HG03432 (cell line): Measurements from ENCODE around the gene AGAP1.
"Not testable (repeated sequence)": the region's sequence is repeated elsewhere in the genome, so short reads cannot be mapped to it uniquely, and the experiment has no call there.

Source experiments
- ATAC-seq: cut with Tn5 transposase; IDR thresholded peaks from one replicate; pipeline ENCODE4 v1.9.1; 2021; ENCODE audit warnings: mild to moderate bottlenecking, moderate library complexity; ENCODE audit not compliant: unreplicated experiment

Gene AGAP1

GRCh38 chr2:235754357-235755207 lies 260.7 kb downstream of the AGAP1 start:
- no peak for ATAC-seq

GRCh38 chr2:235756491-235756890 lies 262.6 kb downstream of the AGAP1 start:
- ATAC-seq, result no peak

DNA sequence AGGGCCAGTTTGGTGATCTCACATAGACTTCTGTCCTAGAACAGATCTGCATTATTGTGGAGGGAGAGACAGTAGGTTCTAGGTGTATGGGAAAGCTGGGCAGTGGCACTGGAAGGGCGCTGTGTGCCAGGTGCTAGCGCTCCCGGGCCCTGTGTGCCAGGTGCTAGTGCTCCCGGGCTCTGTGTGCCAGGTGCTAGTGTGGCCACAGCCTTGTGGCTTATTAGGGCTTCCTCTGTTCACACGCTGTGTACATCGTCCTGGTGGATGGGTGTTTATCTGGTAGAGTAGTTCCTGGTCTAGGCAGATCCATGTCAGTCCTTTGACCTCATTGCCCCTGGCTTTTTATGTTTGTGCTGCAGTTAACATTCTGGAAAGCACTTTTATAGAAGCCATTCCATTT lies 263.4 kb downstream of the AGAP1 start:
- no peak for ATAC-seq

- no peak for ATAC-seq
Observed at GRCh38 chr2:235757640-235758039, 263.8 kb downstream of the AGAP1 start.

DNA sequence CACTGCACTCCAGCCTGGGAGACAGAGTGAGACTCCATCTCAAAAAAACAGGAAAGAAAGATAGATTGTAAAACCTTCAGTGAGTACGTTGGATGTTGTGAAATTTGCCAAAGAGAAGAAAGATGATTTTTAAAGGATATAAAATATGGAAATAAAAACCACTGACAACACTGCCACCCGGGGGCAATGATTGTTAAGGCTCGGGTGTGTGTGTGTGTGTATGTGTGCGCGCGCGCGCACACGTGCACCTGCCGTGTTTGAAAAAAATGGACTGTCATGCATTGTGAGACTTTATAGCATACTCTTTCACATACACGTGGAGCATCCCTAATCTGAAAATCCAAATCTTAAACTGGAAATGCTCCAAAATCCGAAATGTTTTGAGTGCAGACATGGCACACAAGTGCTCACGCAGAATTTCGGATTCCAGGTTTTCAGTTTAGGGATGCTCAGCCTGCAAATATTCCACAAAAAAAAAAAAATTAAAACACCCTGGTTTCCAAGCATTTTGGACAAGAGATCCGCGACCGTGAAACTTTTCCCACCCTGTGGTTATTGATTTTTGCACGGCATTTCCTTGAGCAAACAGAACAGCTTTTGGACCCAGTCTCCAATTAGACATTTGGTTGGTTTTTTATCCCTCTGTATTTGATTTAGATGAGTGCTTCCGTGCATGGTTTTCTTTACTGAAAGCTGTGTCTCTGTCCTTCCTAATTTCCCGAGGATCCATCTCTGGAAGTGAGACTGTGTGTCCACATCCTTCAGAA lies 269.2 kb downstream of the AGAP1 start:
- no peak for ATAC-seq

DNA sequence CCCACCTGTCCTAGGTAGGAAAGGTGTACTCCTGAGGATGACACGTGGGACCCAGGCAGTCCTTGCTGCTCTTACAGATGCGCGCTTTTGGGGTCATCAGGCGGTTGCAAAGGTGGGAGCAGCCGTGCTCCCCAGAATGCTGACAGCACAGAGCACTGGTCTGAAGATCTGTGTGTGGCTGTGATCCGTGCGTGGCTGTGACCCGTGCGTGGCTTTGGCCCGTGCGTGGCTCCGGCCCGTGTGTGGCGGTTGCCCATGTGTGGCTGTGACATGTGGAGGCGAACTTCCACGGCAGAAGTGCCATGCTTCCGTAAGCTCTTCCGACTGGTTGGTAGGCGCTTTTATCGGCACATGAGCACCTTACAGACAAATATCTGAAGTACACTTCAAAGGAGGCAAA lies 270.0 kb downstream of the AGAP1 start:
- ATAC-seq, result no peak

GRCh38 chr2:235764478-235764877 lies 270.6 kb downstream of the AGAP1 start:
- ATAC-seq, result not testable (repeated sequence)

GRCh38 chr2:235765181-235765820 lies 271.5 kb downstream of the AGAP1 start:
- ATAC-seq, result no peak

DNA sequence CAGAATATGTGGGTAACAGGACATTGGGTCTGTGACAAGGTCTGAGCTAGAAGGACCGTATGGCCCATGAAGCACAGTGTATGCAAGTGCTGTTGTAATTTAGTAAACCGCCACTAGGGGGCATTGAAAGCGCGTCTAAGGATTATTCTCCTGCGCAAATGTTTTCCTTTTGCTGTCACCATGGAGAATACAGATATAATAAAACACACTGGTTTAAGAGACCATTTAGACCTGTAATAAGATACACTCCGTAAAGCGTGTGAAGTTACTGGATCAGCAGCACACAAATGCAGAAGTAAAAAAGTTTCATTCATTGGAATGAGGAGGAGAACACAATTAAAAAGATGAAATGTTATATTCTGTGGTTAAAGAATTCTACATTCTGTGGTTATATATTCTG lies 272.4 kb downstream of the AGAP1 start:
- ATAC-seq, result peak; percentile 67

DNA sequence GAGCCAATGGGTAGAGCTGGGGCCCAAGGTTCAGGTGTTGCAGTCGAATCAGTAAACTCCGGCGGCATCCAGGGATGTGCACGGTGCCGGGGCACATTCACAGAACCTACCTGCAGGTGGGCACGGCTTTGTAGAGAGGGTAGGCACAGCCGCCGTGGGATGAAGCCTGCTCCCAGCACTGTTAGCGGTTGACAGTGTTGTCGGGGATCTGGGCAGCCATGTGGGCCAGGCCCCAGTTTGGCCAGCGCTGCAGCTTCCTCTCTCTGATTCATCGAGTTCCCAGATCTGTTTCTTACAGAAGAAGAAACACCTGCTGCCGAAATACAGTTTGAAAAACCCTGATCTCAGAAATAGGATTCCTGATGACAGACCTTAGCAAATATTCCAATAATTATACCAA lies 274.8 kb downstream of the AGAP1 start:
- ATAC-seq, result no peak

DNA sequence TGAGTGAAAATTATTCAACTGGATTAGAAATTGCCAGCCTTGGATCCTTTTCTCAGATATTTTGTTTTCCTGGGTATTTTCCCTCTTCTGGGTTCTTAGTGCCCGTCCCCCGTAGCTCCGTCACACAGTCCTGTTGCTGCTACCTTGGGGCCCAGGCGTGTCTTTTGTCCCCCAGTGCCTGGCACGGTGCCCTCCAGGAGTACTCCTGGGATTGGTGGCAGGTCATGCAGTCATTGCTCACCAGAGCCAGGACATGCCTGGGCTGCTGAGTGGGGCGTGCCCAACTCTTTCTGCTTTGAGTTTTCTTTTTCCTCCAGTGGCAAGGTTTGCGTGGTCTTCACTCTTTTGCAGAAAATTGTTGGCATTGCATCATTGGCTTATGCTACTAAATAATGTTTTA lies 275.2 kb downstream of the AGAP1 start:
- no peak for ATAC-seq

- ATAC-seq, result no peak
Observed at GRCh38 chr2:235770909-235771820, 277.3 kb downstream of the AGAP1 start.

DNA sequence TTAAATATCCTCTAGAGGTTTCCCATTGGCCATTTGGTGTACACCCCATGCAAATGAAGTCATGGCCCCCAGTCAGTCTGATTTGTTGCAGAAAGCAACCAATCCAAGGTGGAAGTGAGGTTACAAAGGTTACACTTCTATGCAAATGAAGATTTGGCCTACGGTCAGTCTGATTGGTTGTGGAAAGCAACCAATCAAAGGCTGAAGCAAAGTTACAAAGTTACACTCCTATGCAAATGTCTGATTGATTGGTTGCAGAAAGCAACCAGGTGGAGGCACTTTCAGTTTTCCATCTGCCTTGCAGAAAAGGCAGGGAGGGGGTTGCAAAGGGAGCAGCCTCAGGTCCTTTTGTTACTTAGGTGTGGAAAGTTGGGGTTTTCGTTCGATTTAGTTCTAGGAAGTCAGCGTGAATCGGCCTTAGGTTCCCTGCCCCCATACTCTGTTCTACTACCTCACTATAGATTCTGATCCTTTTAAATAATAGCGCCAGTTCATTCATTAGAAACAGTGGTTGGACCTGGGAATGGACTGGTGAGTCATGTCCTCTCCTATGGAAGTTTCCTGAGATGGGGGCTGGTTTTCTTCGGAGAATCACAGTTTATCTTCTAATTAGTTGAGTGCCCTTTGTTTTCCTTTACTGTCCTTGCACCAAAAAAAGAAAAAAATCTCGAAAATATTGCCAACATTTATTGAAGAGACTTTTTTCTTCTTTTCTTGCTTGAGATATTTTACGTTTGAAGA lies 279.5 kb downstream of the AGAP1 start:
- no peak for ATAC-seq

DNA sequence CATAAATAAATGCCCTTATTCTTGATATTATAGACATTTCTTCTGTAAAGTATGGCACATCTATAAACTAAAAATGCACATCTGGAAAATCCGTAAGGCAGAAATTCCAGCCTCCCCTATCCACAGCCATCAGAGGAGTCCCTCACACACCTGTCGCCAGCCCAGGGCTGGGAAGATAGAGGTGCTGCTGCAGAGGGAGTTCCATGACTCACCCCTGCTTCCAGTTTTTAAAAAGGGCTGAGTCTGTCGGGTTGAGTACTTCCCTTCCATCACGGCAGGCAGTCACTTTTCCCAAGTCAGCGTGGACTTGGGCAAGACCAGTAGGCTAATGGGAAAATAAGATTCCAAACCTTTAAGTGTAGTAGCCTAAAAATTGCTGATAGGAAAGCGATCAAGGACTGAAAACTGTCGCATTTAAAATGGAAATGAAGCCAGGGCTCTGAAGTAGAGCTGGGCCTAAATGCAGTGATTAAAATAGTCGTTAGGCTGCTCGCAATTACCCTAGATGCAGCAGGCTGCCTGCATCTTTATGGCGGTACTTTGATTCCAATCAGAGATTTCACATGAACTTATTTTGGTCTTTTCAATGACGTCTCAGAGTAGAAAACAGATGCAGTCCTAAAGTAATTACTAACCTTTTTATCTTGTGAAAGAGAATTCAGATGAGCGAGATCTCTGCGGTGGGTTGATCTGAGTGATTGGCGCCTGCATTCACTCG lies 280.5 kb downstream of the AGAP1 start:
- ATAC-seq, result no peak

- no peak for ATAC-seq
Observed at GRCh38 chr2:235776531-235776930, 282.7 kb downstream of the AGAP1 start.

DNA sequence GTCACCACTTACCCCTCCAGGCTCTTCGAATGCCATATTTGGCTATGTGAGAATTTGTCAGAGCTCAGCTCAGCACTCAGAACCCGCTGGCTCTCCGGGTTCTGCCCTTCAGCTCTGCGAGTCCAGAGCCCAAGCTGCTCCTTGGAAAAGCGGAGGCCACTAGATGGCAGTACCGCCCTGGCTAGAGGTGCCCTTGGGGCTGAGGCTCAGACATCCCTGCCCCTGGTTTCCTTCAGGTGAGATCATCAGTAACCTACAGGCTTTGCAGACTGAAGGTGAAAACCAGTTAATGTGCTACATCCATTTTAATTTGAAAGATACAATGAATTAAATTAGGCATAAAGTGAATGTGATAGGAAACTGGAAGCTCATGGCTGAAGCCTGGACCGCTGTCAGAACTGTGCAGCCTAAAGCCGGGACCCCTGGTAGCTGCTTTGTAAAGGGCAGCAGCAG lies 285.6 kb downstream of the AGAP1 start:
- ATAC-seq, result peak; percentile 51

GRCh38 chr2:235780401-235780800 lies 286.6 kb downstream of the AGAP1 start:
- ATAC-seq, result no peak

GRCh38 chr2:235781775-235782174 lies 287.9 kb downstream of the AGAP1 start:
- no peak for ATAC-seq

DNA sequence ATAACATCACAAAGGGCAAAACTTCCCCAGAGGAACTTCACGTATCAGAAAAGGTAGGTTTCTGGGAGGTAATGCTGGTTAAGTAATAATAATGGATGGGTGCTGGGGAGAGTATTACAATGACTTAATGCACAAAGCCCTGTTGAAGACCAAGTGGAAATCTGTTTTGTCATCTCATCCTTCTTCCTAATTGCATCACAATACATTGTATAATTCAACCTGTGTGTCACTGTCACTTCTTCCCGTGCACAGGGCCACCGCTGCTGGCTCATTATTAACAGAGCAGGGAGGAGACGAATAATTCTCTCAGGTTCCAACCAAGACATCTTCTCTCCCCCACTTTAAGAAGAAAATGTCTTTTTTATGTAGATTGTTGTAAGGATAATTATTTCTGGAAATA lies 290.9 kb downstream of the AGAP1 start:
- ATAC-seq, result no peak
